Measurements from ENCODE around the gene ZBTB39.
A peak's percentile ranks its signal among the peaks of the same experiment; 100 is the strongest.
"Not testable (repeated sequence)": the region's sequence is repeated elsewhere in the genome, so short reads cannot be mapped to it uniquely, and the experiment has no call there.

The ZBTB39 gene

DNA sequence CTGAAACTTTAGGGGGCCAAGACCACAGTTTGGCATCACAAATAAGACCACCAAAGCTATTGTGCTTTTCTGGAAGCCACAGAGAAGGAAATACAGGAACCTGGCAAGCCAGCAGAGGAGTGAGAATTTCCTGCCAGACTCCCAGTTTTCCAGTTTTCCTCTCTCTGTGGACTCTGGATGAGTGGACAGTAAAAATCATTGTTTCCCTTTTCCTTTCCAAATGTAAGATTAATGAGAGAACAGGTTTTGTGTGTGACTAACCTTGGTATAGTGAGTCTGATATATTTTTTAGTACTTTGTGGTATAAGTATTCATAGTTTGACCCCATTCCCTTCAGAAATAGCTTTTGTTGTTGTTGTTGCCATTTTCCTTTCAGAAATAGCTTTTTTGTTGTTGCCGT lies 12.6 kb upstream of the ZBTB39 start:
- no peak for DNase-seq (ENCODE audit: low read depth)
- no peak overlapping the region for H3K4me3 ChIP-seq (ENCODE audit: low read length)
- TF ChIP-seq, protein P1, sequence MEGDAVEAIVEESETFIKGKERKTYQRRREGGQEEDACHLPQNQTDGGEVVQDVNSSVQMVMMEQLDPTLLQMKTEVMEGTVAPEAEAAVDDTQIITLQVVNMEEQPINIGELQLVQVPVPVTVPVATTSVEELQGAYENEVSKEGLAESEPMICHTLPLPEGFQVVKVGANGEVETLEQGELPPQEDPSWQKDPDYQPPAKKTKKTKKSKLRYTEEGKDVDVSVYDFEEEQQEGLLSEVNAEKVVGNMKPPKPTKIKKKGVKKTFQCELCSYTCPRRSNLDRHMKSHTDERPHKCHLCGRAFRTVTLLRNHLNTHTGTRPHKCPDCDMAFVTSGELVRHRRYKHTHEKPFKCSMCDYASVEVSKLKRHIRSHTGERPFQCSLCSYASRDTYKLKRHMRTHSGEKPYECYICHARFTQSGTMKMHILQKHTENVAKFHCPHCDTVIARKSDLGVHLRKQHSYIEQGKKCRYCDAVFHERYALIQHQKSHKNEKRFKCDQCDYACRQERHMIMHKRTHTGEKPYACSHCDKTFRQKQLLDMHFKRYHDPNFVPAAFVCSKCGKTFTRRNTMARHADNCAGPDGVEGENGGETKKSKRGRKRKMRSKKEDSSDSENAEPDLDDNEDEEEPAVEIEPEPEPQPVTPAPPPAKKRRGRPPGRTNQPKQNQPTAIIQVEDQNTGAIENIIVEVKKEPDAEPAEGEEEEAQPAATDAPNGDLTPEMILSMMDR (conservative IDR thresholded peaks at IDR 0.05; ENCODE audit: low read length), result no peak

DNA sequence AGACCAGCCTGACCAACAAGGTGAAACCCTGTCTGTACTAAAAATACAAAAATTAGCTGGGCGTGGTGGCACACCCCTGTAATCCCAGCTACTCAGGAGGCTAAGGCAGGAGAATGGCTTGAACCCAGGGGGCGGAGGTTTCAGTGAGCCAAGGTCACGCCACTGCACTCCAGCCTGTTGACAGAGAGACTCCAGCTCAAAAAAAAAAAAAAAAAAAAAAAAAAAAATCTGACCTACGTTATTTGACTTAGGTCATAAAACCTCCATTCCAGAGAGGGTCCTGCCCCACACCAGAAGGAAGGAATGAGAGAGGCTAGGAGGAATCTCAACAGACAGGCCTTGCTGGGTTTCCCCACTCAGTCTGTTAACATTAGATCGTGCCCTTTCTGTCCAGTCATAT lies 12.0 kb upstream of the ZBTB39 start:
- DNase-seq (ENCODE audit: low read depth); H3K4me3 ChIP-seq (ENCODE audit: low read length): not testable (repeated sequence)

DNA sequence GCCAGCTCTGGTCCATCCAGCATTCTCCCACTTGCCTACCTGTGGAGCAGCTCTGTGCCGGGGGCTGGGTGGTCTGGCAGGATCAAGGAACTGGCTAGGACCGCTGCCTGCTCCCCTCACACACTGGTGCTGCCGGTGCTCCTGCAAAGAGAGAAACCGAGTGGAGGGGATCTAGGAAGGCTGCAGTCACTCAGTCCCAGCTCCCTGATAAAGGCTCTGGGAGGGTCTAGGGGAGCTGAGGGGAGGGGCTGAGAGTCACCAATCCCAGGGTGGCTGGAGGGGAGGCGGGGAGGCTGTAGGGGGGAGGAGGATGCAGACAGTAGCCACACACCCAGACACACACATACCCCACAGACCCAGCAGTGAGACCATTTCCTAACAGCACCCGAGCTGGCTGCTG lies 10.0 kb upstream of the ZBTB39 start, which contains the start of gene TAC3:
Gene TAC3 (minus strand): TSS at position 182 of the 400 bp plus-strand sequence. CDS start 732 bp downstream, outside the sequence.
- TF ChIP-seq, protein P1 (conservative IDR thresholded peaks at IDR 0.05; ENCODE audit: low read length), result no peak
- no peak for DNase-seq (ENCODE audit: low read depth)
- no peak within 1 kb of the TSS for H3K4me3 ChIP-seq (ENCODE audit: low read length)

DNA sequence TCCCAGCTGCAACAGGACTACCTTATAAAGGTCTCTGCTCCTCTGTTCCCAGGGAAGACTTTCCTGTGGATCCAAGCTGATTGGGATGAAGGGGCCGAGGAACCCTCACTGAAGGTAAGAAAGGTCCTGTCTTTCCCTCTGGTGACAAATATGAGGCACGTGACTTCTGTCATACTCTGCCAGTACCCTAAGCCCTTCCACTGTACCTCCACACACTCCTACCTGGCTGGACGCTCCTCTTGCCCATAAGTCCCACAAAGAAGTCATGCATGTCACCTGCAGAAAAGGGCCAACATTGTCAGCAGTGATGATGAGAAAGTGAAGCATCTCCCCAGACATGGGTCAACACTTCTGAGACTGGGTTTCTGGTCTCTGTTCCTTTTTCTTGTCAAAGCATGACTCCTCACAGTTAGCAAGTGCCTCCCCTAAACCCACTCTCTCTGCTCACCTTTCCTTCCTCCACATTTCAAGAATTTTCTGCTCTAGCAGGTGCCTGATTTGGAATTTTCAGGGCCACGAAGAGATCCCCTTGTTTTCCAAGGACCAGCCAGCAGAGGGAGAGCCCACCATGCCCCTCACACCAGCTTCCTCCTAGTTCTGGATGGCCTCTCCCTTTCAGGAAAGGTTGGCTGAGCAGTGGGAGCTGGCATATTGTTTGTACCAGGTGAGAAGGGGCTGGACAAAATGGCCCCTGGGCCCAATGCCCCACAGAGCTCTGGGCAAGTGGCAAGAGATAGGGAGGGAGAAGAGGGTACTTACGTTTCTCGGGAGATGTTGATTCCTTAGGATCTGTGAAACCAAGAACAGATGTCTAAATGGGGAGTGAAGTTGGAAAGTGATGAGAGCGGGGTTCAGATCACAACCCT lies 6.5 kb upstream of the ZBTB39 start:
- DNase-seq (ENCODE audit: low read depth), result no peak
- TF ChIP-seq, protein P1 (conservative IDR thresholded peaks at IDR 0.05; ENCODE audit: low read length), result peak; percentile 7; the same call in 1 of the 2 replicates
- H3K4me3 ChIP-seq (ENCODE audit: low read length), result no peak overlapping the region

DNA sequence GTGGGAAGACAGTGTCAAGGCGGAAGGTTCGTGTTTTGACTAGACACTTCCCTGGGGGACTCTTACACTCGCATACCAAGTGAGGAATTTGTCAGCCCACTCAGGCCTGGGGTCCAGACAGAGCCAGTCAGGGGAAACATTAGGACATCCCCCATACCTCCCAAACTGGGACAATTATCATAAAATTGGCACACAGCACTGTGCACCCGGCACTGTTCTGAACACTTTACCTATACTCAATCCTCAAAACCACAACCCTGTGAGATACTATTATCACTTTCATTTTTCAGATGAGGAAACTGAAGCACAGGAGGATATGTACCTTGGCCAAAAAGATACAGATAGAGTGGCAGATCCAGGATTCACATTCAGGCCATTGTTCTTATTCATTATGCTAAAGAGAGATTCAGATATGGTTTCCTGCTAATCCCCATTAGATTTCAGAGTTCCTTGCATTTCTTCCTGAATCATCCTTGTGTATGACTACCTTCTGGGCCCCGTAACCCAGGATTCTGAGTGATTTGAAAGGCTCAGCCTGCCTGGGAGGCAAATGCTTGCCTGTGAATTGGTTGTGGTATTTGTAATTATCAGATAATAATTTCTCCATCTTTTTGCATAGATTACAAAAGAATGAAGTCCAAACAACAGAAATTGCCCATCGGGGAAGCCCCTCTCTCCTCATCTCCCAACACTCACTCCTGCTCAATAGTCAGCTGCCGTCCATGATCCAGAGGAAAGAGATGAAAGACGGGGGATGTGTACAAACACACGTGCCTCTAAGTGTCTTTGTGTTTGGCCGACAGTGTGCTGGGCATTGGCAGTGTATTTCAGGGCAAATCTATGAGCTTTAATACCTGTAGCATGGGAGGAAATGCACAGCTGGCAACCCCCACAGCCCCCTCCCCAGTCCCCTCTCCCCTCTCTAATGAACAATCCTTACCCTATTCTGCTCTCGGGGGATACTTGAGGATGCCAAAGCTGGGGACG lies 5.4 kb upstream of the ZBTB39 start:
- no peak for DNase-seq (ENCODE audit: low read depth)
- TF ChIP-seq, protein P1 (conservative IDR thresholded peaks at IDR 0.05; ENCODE audit: low read length), result no peak
- H3K4me3 ChIP-seq (ENCODE audit: low read length), result no peak overlapping the region

DNA sequence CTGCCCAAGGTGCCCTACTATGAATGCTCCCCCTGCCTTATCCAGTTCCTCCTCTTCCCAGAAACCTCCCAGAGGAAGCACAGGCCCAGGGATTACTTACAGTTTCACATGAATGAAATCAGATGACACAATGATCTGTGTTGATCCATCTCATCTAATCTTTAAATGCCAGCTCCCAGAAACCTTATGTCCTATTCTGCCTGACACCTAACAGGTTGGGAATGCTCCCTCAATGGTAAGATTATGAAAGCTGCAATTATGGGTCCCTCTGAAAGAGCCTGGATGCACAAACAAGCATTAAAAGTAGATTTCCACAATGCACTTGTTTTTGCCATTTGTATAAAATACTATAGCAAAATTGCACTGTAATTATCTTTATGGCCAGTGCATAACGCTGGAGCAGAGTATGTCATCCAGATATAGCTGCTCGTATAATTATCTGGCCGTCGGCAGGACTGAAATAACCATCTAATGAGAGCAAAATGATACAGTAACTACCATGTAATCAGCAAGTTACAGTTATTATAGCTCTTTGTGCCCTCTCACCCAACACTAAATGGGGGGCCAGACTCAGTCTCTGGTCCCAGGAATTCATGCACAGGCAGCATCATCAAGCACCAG lies 4.4 kb upstream of the ZBTB39 start:
- no peak overlapping the region for H3K4me3 ChIP-seq (ENCODE audit: low read length)
- TF ChIP-seq, protein P1 (conservative IDR thresholded peaks at IDR 0.05; ENCODE audit: low read length), result no peak
- DNase-seq (ENCODE audit: low read depth), result no peak

All from AG10803 (cell line).